ENCODE measurements around the gene PEMT.

GRCh38 chr17:17494870-17495535, 96.5 kb downstream of the PEMT start:
- TF ChIP-seq CTCF (IDR thresholded peaks at IDR 0.05) = no peak
- no peak for TF ChIP-seq EP300 (IDR thresholded peaks at IDR 0.05)
- no peak for TF ChIP-seq POLR2A (IDR thresholded peaks at IDR 0.05; ENCODE audit: low read depth)

Data from esophagus muscularis mucosa (tissue), 4 donors.